ENCODE data around the gene MASP1.
"Not testable (repeated sequence)": the region's sequence is repeated elsewhere in the genome, so short reads cannot be mapped to it uniquely, and the experiment has no call there.

MASP1 gene

DNA sequence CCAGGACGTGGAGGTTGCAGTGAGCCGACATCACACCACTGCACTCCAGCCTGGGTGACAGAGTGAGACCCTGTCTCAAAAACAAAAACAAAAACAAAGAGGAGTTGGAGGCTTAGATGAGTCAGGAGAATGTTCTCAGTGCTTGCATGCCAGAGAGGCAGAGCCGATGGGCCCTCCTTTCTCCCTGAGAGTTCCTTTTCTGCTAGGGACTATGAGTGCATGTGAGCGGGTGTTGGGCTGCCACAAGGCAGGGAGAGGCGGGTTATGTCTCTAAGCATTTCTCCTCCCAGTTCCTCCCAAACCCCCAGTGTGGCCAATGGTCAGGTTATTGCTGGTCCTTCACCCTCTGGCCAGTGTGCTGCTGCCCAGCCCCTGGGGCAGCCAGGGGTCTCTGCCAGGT, 49.1 kb downstream of the MASP1 start:
- H3K4me1 ChIP-seq (ENCODE audit: control insufficient read depth, low read depth, low read length): no peaks in the 10 kb centered on the region
- H3K79me2 ChIP-seq (ENCODE audit: control insufficient read depth, insufficient read depth, low read length): no peaks in the 10 kb centered on the region
- H4K8ac ChIP-seq (ENCODE audit: low read depth, low read length): no peak overlapping the region
- no peak overlapping the region for H3K27ac ChIP-seq (ENCODE audit: low read depth, low read length)
- no peak overlapping the region for H2BK120ac ChIP-seq (ENCODE audit: low read depth, low read length)
- no peak overlapping the region for H2AK5ac ChIP-seq (ENCODE audit: low read length)
- H2BK5ac ChIP-seq (ENCODE audit: low read length): no peak overlapping the region
- H3K79me1 ChIP-seq (ENCODE audit: low read length): no peaks in the 10 kb centered on the region
- H4K5ac ChIP-seq (ENCODE audit: low read length): no peak overlapping the region
- no peak overlapping the region for H3K23ac ChIP-seq (ENCODE audit: low read length)
- no peak overlapping the region for H3K4me3 ChIP-seq (ENCODE audit: low read length)
- DNase-seq: peak; percentile 14
- WGBS (ENCODE audit: extremely low coverage, insufficient coverage, low lambda C conversion rate): no CpG with 5 or more reads among the region's 5 CpGs
- no peak overlapping the region for H2BK15ac ChIP-seq (replicated peaks; ENCODE audit: low read depth)
- H3K36me3 ChIP-seq (ENCODE audit: control insufficient read depth, insufficient read depth, low read length): no peaks in the 10 kb centered on the region
- no peak overlapping the region for H3K18ac ChIP-seq (ENCODE audit: low read length)
- H3K56ac ChIP-seq (ENCODE audit: low read length): no peak overlapping the region
- no peak overlapping the region for H3K4me2 ChIP-seq (ENCODE audit: low read length)
- no peak overlapping the region for H3K4ac ChIP-seq (ENCODE audit: low read depth, low read length)
- no peak overlapping the region for H3K9ac ChIP-seq (ENCODE audit: low read length)
- H3K27me3 ChIP-seq (ENCODE audit: insufficient read depth, low read length, poor library complexity): no peaks in the 10 kb centered on the region

DNA sequence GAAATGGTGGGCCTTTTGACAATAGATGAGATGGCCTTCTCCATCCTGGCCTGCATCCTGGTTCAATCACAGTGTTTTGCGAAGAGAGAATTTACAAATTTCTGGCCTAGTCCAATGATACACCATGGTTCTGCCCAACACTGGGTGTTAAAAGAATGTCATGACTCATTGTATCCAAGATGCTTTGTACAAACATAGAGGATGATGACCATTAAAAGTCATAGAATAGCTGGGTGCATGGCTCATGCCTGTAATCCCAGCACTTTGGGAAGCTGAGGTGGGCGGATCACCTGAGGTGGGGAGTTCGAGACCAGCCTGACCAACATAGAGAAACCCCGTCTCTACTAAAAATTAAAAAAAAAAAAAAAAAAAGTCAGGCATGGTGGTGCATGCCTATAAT, 52.7 kb downstream of the MASP1 start:
- H3K79me1 ChIP-seq (ENCODE audit: low read length); H3K4me3 ChIP-seq (ENCODE audit: low read length); H3K27ac ChIP-seq (ENCODE audit: low read depth, low read length); H3K4ac ChIP-seq (ENCODE audit: low read depth, low read length); H4K5ac ChIP-seq (ENCODE audit: low read length); H3K36me3 ChIP-seq (ENCODE audit: control insufficient read depth, insufficient read depth, low read length); H2BK5ac ChIP-seq (ENCODE audit: low read length); H2BK15ac ChIP-seq (replicated peaks; ENCODE audit: low read depth); H3K9ac ChIP-seq (ENCODE audit: low read length); H3K23ac ChIP-seq (ENCODE audit: low read length); H4K8ac ChIP-seq (ENCODE audit: low read depth, low read length); H3K79me2 ChIP-seq (ENCODE audit: control insufficient read depth, insufficient read depth, low read length); H3K4me1 ChIP-seq (ENCODE audit: control insufficient read depth, low read depth, low read length); H2AK5ac ChIP-seq (ENCODE audit: low read length); H3K27me3 ChIP-seq (ENCODE audit: insufficient read depth, low read length, poor library complexity); H3K4me2 ChIP-seq (ENCODE audit: low read length); H3K56ac ChIP-seq (ENCODE audit: low read length); DNase-seq; H3K18ac ChIP-seq (ENCODE audit: low read length); H2BK120ac ChIP-seq (ENCODE audit: low read depth, low read length): not testable (repeated sequence)
- no CpG with 5 or more reads among the region's 4 CpGs for WGBS (ENCODE audit: extremely low coverage, insufficient coverage, low lambda C conversion rate)

- Histone ChIP-seq H3K27ac (ENCODE audit: low read depth, low read length) (no peak overlapping the region), H3K79me2 (ENCODE audit: control insufficient read depth, insufficient read depth, low read length) (no peaks in the 10 kb centered on the region), H3K4me1 (ENCODE audit: control insufficient read depth, low read depth, low read length) (no peaks in the 10 kb centered on the region), H3K23ac (ENCODE audit: low read length) (no peak overlapping the region), H3K18ac (ENCODE audit: low read length) (no peak overlapping the region), H3K4me3 (ENCODE audit: low read length) (no peak overlapping the region), H4K8ac (ENCODE audit: low read depth, low read length) (no peak overlapping the region), H3K56ac (ENCODE audit: low read length) (no peak overlapping the region), H3K4me2 (ENCODE audit: low read length) (no peak overlapping the region), H3K79me1 (ENCODE audit: low read length) (no peaks in the 10 kb centered on the region), H4K5ac (ENCODE audit: low read length) (no peak overlapping the region), H2BK120ac (ENCODE audit: low read depth, low read length) (no peak overlapping the region), H3K36me3 (ENCODE audit: control insufficient read depth, insufficient read depth, low read length) (no peaks in the 10 kb centered on the region), H2BK5ac (ENCODE audit: low read length) (no peak overlapping the region), H3K4ac (ENCODE audit: low read depth, low read length) (no peak overlapping the region), H2AK5ac (ENCODE audit: low read length) (no peak overlapping the region), H2BK15ac (replicated peaks; ENCODE audit: low read depth) (no peak overlapping the region), H3K27me3 (ENCODE audit: insufficient read depth, low read length, poor library complexity) (no peaks in the 10 kb centered on the region), H3K9ac (ENCODE audit: low read length) (no peak overlapping the region)
- no CpG with 5 or more reads among the region's 1 CpG for WGBS (ENCODE audit: extremely low coverage, insufficient coverage, low lambda C conversion rate)
- DNase-seq: no peak
These were observed 53.3 kb downstream of the MASP1 start for GRCh38 chr3:187238239-187238638.

DNA sequence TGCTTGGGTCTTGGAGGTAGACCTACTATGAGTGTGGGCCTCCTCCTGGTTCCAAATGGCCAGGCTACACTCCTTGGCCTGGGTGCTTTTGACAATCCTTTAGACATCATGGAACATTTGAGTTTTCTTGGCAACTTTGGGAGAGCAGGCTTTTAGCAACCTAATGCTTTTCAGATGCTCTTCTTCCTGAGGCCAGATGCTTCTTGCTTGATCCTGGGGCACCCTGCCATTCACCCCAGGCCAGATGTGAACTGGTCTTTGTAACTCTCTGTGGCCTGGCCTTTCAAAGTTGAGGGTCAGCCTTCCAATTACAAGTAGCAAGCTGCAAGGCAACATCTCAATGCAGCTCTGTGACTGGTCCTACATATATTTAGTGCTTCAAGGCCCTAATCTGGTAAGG, 53.8 kb downstream of the MASP1 start:
- H3K4me3 ChIP-seq (ENCODE audit: low read length): no peak overlapping the region
- no peak overlapping the region for H4K5ac ChIP-seq (ENCODE audit: low read length)
- H3K27me3 ChIP-seq (ENCODE audit: insufficient read depth, low read length, poor library complexity): no peaks in the 10 kb centered on the region
- H3K4me2 ChIP-seq (ENCODE audit: low read length): no peak overlapping the region
- no peak overlapping the region for H3K18ac ChIP-seq (ENCODE audit: low read length)
- DNase-seq: no peak
- H2BK15ac ChIP-seq (replicated peaks; ENCODE audit: low read depth): no peak overlapping the region
- no peak overlapping the region for H3K27ac ChIP-seq (ENCODE audit: low read depth, low read length)
- no peaks in the 10 kb centered on the region for H3K4me1 ChIP-seq (ENCODE audit: control insufficient read depth, low read depth, low read length)
- no peak overlapping the region for H3K9ac ChIP-seq (ENCODE audit: low read length)
- H2BK120ac ChIP-seq (ENCODE audit: low read depth, low read length): no peak overlapping the region
- H3K4ac ChIP-seq (ENCODE audit: low read depth, low read length): no peak overlapping the region
- no peaks in the 10 kb centered on the region for H3K36me3 ChIP-seq (ENCODE audit: control insufficient read depth, insufficient read depth, low read length)
- no peak overlapping the region for H4K8ac ChIP-seq (ENCODE audit: low read depth, low read length)
- no peaks in the 10 kb centered on the region for H3K79me1 ChIP-seq (ENCODE audit: low read length)
- H2BK5ac ChIP-seq (ENCODE audit: low read length): no peak overlapping the region
- H2AK5ac ChIP-seq (ENCODE audit: low read length): no peak overlapping the region
- no peak overlapping the region for H3K23ac ChIP-seq (ENCODE audit: low read length)
- H3K79me2 ChIP-seq (ENCODE audit: control insufficient read depth, insufficient read depth, low read length): no peaks in the 10 kb centered on the region
- H3K56ac ChIP-seq (ENCODE audit: low read length): no peak overlapping the region

- H3K9ac ChIP-seq (ENCODE audit: low read length): no peak overlapping the region
- H4K5ac ChIP-seq (ENCODE audit: low read length): no peak overlapping the region
- H2BK120ac ChIP-seq (ENCODE audit: low read depth, low read length): no peak overlapping the region
- H3K4me3 ChIP-seq (ENCODE audit: low read length): no peak overlapping the region
- H2AK5ac ChIP-seq (ENCODE audit: low read length): no peak overlapping the region
- no peak overlapping the region for H3K56ac ChIP-seq (ENCODE audit: low read length)
- H3K4ac ChIP-seq (ENCODE audit: low read depth, low read length): no peak overlapping the region
- no peak for DNase-seq
- no CpG with 5 or more reads among the region's 1 CpG for WGBS (ENCODE audit: extremely low coverage, insufficient coverage, low lambda C conversion rate)
- H3K79me1 ChIP-seq (ENCODE audit: low read length): no peaks in the 10 kb centered on the region
- H3K4me1 ChIP-seq (ENCODE audit: control insufficient read depth, low read depth, low read length): no peaks in the 10 kb centered on the region
- no peak overlapping the region for H3K4me2 ChIP-seq (ENCODE audit: low read length)
- H2BK15ac ChIP-seq (replicated peaks; ENCODE audit: low read depth): no peak overlapping the region
- H3K23ac ChIP-seq (ENCODE audit: low read length): no peak overlapping the region
- H3K79me2 ChIP-seq (ENCODE audit: control insufficient read depth, insufficient read depth, low read length): no peaks in the 10 kb centered on the region
- H2BK5ac ChIP-seq (ENCODE audit: low read length): no peak overlapping the region
- H3K27ac ChIP-seq (ENCODE audit: low read depth, low read length): no peak overlapping the region
- H4K8ac ChIP-seq (ENCODE audit: low read depth, low read length): no peak overlapping the region
- H3K27me3 ChIP-seq (ENCODE audit: insufficient read depth, low read length, poor library complexity): no peaks in the 10 kb centered on the region
- no peak overlapping the region for H3K18ac ChIP-seq (ENCODE audit: low read length)
- no peaks in the 10 kb centered on the region for H3K36me3 ChIP-seq (ENCODE audit: control insufficient read depth, insufficient read depth, low read length)
These were observed 54.6 kb downstream of the MASP1 start for GRCh38 chr3:187236962-187237361.

- no peak overlapping the region for H4K8ac ChIP-seq (ENCODE audit: low read depth, low read length)
- H3K4me2 ChIP-seq (ENCODE audit: low read length): no peak overlapping the region
- no peak overlapping the region for H2AK5ac ChIP-seq (ENCODE audit: low read length)
- no peaks in the 10 kb centered on the region for H3K27me3 ChIP-seq (ENCODE audit: insufficient read depth, low read length, poor library complexity)
- H4K5ac ChIP-seq (ENCODE audit: low read length): no peak overlapping the region
- H3K36me3 ChIP-seq (ENCODE audit: control insufficient read depth, insufficient read depth, low read length): no peaks in the 10 kb centered on the region
- H3K4ac ChIP-seq (ENCODE audit: low read depth, low read length): no peak overlapping the region
- H2BK15ac ChIP-seq (replicated peaks; ENCODE audit: low read depth): no peak overlapping the region
- no peak overlapping the region for H3K18ac ChIP-seq (ENCODE audit: low read length)
- H3K4me3 ChIP-seq (ENCODE audit: low read length): no peak overlapping the region
- H3K56ac ChIP-seq (ENCODE audit: low read length): no peak overlapping the region
- no peak for DNase-seq
- H3K4me1 ChIP-seq (ENCODE audit: control insufficient read depth, low read depth, low read length): no peaks in the 10 kb centered on the region
- H3K9ac ChIP-seq (ENCODE audit: low read length): no peak overlapping the region
- no peak overlapping the region for H3K23ac ChIP-seq (ENCODE audit: low read length)
- H3K79me2 ChIP-seq (ENCODE audit: control insufficient read depth, insufficient read depth, low read length): no peaks in the 10 kb centered on the region
- no peak overlapping the region for H3K27ac ChIP-seq (ENCODE audit: low read depth, low read length)
- no peak overlapping the region for H2BK120ac ChIP-seq (ENCODE audit: low read depth, low read length)
- WGBS (ENCODE audit: extremely low coverage, insufficient coverage, low lambda C conversion rate): no CpG with 5 or more reads among the region's 1 CpG
- H2BK5ac ChIP-seq (ENCODE audit: low read length): no peak overlapping the region
- no peaks in the 10 kb centered on the region for H3K79me1 ChIP-seq (ENCODE audit: low read length)
These were observed 61.5 kb downstream of the MASP1 start for GRCh38 chr3:187230011-187230410.

All from mesendoderm (in vitro differentiated cells).